Hepatocyte (in vitro differentiated cells): ENCODE data around the gene ARMC8.

ENCODE experiments used
- EZH2 ChIP-seq: fragments of 200-600 bp; sonication (generic); IDR thresholded peaks from 2 replicates; pipeline ENCODE4 v1.6.1; 2016; ENCODE audit warnings: antibody characterized with exemption, mild to moderate bottlenecking, borderline replicate concordance
- EZH2phosphoT487 ChIP-seq: fragments of 200-600 bp; sonication (generic); IDR thresholded peaks from one replicate; pipeline ENCODE4 v1.6.1; 2018; ENCODE audit warnings: antibody characterized with exemption, mild to moderate bottlenecking, low read depth, moderate library complexity; ENCODE audit not compliant: unreplicated experiment, severe bottlenecking
- TF ChIP-seq, protein P1 (sequence below): fragments of 200-600 bp; sonication (generic); IDR thresholded peaks from 2 replicates; pipeline ENCODE4 v1.5.1; 2016; ENCODE audit warnings: antibody characterized with exemption, mild to moderate bottlenecking; ENCODE audit not compliant: poor library complexity

DNA sequence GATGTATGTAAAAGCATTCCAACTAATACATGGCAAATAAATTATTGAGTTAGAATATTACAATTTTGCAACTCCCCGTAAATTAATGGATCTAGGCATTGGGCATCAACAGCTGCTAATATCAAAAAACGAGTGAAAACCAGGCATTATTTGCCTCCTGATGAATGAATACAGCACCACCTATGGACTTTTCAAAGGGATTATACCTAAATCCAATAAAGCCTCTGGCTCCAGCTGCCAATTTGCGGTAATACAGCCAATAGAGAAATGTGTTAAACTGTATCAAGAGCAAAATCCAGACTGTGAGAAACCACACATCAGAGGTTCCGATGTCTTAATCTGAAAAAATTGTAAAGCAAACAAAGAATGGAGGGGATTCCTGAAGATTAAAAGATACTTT is 38.6 kb upstream of the ARMC8 start:
- TF ChIP-seq, protein P1, sequence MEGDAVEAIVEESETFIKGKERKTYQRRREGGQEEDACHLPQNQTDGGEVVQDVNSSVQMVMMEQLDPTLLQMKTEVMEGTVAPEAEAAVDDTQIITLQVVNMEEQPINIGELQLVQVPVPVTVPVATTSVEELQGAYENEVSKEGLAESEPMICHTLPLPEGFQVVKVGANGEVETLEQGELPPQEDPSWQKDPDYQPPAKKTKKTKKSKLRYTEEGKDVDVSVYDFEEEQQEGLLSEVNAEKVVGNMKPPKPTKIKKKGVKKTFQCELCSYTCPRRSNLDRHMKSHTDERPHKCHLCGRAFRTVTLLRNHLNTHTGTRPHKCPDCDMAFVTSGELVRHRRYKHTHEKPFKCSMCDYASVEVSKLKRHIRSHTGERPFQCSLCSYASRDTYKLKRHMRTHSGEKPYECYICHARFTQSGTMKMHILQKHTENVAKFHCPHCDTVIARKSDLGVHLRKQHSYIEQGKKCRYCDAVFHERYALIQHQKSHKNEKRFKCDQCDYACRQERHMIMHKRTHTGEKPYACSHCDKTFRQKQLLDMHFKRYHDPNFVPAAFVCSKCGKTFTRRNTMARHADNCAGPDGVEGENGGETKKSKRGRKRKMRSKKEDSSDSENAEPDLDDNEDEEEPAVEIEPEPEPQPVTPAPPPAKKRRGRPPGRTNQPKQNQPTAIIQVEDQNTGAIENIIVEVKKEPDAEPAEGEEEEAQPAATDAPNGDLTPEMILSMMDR: no peak
- TF ChIP-seq EZH2 (no peak), EZH2phosphoT487 (no peak)
